ENCODE results near the gene FAM20C.

The FAM20C gene

DNA sequence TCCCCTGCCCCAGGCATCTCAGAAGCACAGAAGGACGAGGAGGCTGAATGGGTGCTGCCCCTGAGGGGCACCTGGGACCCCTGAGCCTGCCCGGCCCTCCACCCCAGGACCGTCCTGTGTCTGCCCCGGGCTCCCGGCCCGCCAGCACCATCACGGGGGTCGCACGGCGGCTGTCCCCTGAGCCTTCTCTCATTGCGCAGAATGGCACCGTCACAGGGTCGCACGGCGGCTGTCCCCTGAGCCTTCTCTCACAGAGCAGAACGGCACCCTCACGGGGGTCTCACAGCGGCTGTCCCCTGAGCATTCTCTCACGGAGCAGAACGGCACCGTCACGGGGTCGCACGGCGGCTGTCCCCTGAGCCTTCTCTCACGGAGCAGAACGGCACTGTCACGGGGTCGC, 31.5 kb downstream of the FAM20C start:
- Histone ChIP-seq H3K4me3 (IDR thresholded peaks at IDR 0.05; ENCODE audit: insufficient read depth, low read depth, low read length) (no peak overlapping the region), H3K27me3 (ENCODE audit: insufficient read depth, low read depth) (peaks cover 22% of the 10 kb centered on the region; the same call in 1 of the 2 replicates), H3K36me3 (ENCODE audit: insufficient read depth) (no peaks in the 10 kb centered on the region), H2AFZ (ENCODE audit: low read depth) (no peak overlapping the region), H3K4me1 (ENCODE audit: low read depth, poor library complexity, severe bottlenecking) (no peaks in the 10 kb centered on the region), H3K9ac (no peak overlapping the region), H4K20me1 (ENCODE audit: insufficient read depth) (no peaks in the 10 kb centered on the region), H3K27ac (no peak overlapping the region), H3K79me2 (ENCODE audit: insufficient read depth, low read depth) (no peaks in the 10 kb centered on the region), H3K4me2 (no peak overlapping the region)
- TF ChIP-seq, protein P1, sequence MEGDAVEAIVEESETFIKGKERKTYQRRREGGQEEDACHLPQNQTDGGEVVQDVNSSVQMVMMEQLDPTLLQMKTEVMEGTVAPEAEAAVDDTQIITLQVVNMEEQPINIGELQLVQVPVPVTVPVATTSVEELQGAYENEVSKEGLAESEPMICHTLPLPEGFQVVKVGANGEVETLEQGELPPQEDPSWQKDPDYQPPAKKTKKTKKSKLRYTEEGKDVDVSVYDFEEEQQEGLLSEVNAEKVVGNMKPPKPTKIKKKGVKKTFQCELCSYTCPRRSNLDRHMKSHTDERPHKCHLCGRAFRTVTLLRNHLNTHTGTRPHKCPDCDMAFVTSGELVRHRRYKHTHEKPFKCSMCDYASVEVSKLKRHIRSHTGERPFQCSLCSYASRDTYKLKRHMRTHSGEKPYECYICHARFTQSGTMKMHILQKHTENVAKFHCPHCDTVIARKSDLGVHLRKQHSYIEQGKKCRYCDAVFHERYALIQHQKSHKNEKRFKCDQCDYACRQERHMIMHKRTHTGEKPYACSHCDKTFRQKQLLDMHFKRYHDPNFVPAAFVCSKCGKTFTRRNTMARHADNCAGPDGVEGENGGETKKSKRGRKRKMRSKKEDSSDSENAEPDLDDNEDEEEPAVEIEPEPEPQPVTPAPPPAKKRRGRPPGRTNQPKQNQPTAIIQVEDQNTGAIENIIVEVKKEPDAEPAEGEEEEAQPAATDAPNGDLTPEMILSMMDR (conservative IDR thresholded peaks at IDR 0.05; ENCODE audit: low read depth, low read length), result no peak

DNA sequence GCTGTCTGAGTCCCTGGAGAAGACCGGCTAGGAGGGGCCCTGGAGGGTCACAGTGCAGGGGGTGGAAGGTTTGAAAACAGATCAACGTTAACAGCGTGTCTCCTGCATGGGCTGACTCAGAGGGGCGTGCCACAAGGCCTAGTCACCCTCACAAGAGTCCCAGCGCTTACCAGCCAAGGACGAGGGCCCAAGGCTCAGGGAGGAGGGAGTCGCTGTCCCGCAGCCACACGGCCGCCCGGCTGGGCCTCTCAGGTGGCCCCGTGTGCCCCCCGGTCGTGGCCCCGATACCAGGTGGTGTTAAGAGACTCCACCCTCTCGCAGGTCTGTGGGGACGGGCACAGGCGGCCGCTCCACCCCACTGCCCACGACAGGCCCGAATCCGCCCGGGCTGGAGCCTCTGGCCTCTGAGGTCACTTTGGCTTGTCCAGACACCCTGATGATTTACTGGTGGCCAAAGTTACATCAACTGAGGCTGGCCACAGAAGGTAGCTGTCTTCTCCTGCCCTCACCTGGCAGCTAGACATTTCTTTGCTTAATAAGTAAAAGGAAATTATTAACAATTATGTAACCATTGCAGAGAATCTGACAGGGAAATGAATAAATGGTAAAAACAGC, 34.0 kb downstream of the FAM20C start:
- TF ChIP-seq, protein P1 (conservative IDR thresholded peaks at IDR 0.05; ENCODE audit: low read depth, low read length), result no peak
- H3K79me2 ChIP-seq (ENCODE audit: insufficient read depth, low read depth), result no peaks in the 10 kb centered on the region
- H3K27me3 ChIP-seq (ENCODE audit: insufficient read depth, low read depth), result peaks cover 41% of the 10 kb centered on the region; the same call in 1 of the 2 replicates
- H3K36me3 ChIP-seq (ENCODE audit: insufficient read depth), result no peaks in the 10 kb centered on the region
- H3K4me1 ChIP-seq (ENCODE audit: low read depth, poor library complexity, severe bottlenecking), result no peaks in the 10 kb centered on the region
- H4K20me1 ChIP-seq (ENCODE audit: insufficient read depth), result no peaks in the 10 kb centered on the region
- H3K4me3 ChIP-seq (IDR thresholded peaks at IDR 0.05; ENCODE audit: insufficient read depth, low read depth, low read length), result no peak overlapping the region
- no peak overlapping the region for H3K27ac ChIP-seq
- no peak overlapping the region for H3K4me2 ChIP-seq
- no peak overlapping the region for H2AFZ ChIP-seq (ENCODE audit: low read depth)
- no peak overlapping the region for H3K9ac ChIP-seq

DNA sequence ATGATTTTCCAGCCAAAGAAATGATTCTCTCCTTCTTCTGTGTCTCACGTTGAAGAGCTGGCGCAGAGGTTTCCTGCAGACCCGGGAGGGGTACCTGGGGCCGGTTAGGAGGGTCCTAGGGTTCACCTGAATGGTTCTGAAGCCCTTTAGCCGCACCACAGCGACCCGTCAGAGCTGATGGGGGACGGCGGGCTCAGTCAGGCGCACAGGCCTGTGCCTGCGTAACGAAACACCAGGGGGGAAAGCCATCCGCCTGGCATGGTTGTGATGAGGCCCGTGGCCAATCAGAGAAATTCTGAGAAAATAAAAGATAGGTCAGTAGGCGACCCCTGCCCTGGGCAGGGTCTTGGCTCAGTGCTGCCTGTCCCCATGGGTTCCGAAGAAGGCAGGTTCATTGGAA, 35.6 kb downstream of the FAM20C start:
- Histone ChIP-seq H2AFZ (ENCODE audit: low read depth) (no peak overlapping the region), H3K4me2 (no peak overlapping the region), H3K4me1 (ENCODE audit: low read depth, poor library complexity, severe bottlenecking) (no peaks in the 10 kb centered on the region), H4K20me1 (ENCODE audit: insufficient read depth) (no peaks in the 10 kb centered on the region), H3K79me2 (ENCODE audit: insufficient read depth, low read depth) (no peaks in the 10 kb centered on the region), H3K4me3 (IDR thresholded peaks at IDR 0.05; ENCODE audit: insufficient read depth, low read depth, low read length) (no peak overlapping the region), H3K27ac (no peak overlapping the region), H3K36me3 (ENCODE audit: insufficient read depth) (no peaks in the 10 kb centered on the region), H3K27me3 (ENCODE audit: insufficient read depth, low read depth) (peaks cover 43% of the 10 kb centered on the region; the same call in 1 of the 2 replicates), H3K9ac (no peak overlapping the region)
- TF ChIP-seq, protein P1 (conservative IDR thresholded peaks at IDR 0.05; ENCODE audit: low read depth, low read length), result no peak

DNA sequence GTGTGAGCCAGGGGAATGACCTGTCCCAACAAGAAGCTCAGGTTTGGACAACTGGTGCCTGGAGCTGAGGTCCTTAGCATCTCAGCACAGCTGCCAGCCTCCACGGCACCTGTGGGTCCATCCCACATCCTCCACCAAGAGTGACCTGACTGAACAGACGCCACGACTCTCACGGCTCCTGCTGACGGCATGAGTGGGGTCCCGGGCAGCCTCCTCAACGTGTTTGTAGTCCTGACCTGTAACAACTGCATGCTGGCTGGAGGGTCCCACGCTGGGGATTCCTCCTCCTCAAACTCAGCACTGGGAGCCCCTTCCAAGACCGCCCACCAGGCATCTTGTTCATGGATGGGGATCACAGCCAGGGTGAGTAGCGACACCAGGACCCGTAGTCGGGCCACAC, 36.2 kb downstream of the FAM20C start:
- H3K27me3 ChIP-seq (ENCODE audit: insufficient read depth, low read depth), result peaks cover 50% of the 10 kb centered on the region; the same call in 1 of the 2 replicates

More for the DNA sequence above, 36.2 kb downstream of the FAM20C start:
- no peak overlapping the region for H3K27ac ChIP-seq
- no peak overlapping the region for H2AFZ ChIP-seq (ENCODE audit: low read depth)
- H3K4me1 ChIP-seq (ENCODE audit: low read depth, poor library complexity, severe bottlenecking), result no peaks in the 10 kb centered on the region
- H3K79me2 ChIP-seq (ENCODE audit: insufficient read depth, low read depth), result no peaks in the 10 kb centered on the region
- H3K4me2 ChIP-seq, result no peak overlapping the region
- H3K4me3 ChIP-seq (IDR thresholded peaks at IDR 0.05; ENCODE audit: insufficient read depth, low read depth, low read length), result no peak overlapping the region
- TF ChIP-seq, protein P1 (conservative IDR thresholded peaks at IDR 0.05; ENCODE audit: low read depth, low read length), result no peak
- H3K9ac ChIP-seq, result no peak overlapping the region
- no peaks in the 10 kb centered on the region for H4K20me1 ChIP-seq (ENCODE audit: insufficient read depth)
- no peaks in the 10 kb centered on the region for H3K36me3 ChIP-seq (ENCODE audit: insufficient read depth)

All from KMS-11 (cell line).